ENCODE data around the gene KIFAP3. TPM values are rescaled to one million over a fixed set of nuclear protein-coding genes. Genes with fewer than 3 reads are reported as not detected.
"Not testable (repeated sequence)": the region's sequence is repeated elsewhere in the genome, so short reads cannot be mapped to it uniquely, and the experiment has no call there.

KIFAP3 gene
- total RNA-seq (2014; rRNA removed; shearing (Covaris generic)): 45.7 and 53.0 TPM in 2 replicates

DNA sequence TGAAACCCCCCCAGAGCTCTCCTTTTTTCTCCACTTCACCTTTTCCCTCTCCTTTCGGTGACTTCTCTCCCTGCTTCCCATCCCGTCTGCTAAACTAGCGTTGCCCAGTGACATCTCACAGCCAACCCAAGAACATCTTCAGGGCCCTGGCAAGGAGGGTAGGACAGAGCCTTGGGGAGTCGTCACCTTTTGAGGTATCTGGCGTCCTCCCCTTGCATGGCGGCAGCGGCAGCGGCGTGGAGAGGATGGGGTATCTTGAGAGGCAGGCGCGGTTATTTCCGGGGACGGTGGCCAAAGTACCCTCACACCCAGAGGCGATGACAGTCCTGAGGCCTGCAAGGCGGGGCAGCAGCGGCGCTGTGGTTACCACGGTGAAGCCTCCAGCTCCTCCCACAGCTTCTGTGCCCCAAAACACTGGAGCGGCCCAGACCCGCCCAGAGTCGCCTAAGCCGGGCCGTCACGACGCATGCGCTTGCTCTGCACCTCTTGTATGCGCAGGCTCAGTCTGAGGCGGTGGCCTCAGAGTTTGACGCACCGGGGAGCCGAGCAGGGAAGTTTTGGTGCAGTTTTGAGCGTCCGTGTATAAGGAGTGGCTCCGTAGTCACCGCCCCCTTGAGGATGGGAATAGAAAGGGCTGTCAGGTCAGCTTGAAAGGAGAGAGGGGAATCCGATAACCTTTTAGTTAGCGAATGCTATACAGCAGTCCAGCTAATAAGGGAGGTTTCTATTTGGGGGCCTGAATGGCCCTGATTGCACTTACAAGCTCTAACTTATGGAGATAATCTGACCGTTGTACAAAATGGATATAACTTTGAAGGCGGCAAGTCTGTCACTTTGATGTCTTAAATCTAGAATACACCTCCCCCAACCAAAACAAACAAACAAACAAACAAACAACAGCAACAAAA is at the start of gene KIFAP3:
TSS of gene KIFAP3 (minus strand) at position 446 of the 908 bp plus-strand sequence. CDS start at position 218, 228 bp downstream.
- peak; percentile 98 for DNase-seq (ENCODE audit: low read depth)

DNA sequence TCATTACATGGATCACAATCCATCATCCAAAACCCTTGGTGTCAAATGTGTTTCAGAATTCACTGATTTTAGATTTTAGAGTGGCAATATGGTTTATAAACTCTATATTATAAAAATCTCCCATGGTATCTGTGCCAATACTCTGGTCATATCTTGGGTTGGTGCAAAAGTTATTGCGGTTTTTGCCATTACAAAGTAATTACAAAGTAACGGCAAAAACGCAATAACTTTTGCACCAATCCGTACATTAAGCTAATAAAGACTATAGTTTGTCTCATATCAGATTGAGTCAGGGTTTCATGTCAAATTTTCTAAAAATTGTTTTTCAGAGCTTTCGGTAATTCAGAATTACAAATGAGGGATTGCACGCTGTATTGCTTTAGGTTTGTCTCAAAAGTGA is 47.9 kb upstream of the KIFAP3 start:
- no peak for DNase-seq (ENCODE audit: low read depth)

DNA sequence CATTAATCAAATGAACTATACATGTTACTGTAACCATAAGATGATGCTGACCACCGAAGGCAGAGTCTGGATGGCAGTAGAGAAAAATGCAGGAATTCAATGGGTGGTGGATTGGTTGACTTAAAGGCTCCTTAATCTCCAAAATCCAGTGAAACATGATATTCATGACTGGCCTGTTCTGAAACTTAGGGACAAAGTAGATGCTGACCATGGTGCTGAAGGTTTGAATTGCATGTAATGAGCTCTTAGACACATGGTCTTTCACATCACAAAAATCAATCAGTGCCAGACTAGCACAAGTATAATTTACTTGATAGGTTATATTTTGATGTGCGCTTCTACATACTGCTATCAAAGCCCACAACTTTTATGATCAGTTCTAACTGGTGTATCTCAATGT is 40.4 kb upstream of the KIFAP3 start:
- peak; percentile 48 for DNase-seq (ENCODE audit: low read depth)

DNA sequence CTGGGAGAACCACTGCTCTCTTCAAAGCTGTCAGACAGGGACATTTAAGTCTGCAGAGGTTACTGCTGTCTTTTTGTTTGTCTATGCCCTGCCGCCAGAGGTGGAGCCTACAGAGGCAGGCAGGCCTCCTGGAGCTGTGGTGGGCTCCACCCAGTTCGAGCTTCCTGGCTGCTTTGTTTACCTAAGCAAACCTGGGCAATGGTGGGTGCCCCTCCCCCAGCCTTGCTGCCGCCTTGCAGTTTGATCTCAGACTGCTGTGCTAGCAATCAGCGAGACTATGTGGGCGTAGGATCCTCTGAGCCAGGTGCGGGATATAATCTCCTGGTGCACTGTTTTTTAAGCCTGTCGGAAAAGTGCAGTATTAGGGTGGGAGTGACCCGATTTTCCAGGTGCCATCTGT is 38.6 kb upstream of the KIFAP3 start:
- DNase-seq (ENCODE audit: low read depth): not testable (repeated sequence)

DNA sequence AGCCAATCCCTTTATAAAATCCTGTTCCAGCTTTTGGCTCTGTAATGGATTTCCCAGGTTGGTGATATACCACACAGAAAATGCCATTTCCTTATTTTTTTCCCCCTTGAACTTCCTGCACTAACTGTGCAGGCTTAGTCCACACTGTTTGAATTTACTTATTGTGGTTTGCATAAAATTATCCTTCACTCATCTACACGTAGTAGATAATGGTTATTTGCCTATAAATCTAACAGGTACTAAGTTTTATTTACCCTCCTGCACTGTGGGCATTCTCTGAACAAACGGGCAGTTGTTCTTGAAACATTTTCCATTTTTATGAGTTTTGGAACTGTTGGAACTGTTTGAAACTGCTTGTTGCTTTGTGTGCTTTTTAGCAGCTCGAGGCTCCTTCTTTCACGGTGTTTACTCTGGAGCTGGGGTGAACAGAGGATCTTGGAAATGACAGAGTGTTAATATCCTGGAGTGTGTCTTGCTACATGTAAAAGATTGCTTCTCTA is 23.0 kb upstream of the KIFAP3 start:
- DNase-seq (ENCODE audit: low read depth): no peak

DNA sequence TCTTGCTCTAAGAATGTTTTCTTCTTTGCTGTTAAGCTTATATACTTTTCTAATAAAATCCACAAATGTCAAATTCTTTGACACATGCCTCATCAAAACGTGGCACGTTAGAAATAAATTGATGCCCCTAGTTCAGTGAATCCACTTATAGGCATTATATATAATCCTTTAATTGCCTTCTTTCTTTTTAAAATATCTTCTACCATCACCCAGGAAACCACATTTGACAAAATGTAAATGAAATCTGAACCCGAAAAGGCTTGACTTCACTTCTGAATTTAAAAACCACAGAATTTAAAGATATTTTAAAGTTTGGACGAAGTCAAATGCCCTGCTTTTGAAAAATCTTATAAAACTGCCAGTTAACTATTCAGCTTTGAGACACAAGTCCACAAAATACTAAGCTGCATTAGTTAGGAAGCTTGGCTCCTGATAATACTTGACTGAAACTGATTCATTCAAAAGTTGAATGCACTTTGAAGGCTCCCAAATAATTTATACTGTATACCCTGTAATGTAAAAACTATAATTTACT is 22.4 kb upstream of the KIFAP3 start:
- DNase-seq (ENCODE audit: low read depth): no peak

DNA sequence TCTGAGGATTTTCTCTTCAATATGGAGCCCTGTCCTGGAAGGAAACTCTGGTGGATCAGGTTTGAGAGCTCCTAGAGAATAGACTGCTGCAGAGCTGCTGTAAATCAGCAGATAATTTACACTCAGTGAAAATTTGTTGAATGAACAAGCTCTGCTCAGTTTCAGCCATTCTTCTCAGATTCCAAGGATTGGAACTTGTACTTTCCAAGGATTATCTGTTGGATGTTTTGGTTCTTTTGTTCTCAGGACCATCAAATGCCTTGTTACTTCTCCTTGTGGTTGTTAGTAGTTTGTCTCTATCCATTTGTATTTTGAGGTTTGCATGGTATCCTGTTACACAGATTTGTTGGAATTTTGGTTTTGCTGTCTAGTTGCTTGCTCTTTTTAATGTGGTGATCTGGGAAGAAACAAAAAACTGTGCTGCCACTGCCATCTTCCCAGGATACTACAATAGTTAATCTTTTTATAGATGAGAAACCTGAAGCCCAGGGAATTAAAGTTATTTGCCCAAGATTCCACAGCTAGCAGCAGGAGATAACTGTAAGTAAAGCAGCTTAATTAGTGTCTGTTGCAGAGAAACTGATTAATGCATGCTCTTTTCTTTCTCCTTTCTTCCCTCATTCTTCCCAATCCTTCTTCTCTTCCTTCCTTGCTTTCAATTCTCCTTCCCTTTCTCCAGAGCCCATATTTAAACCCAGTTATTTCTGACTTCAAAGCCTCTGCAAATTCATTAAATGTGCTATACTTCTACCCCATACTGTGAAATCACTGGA is 21.7 kb upstream of the KIFAP3 start:
- DNase-seq (ENCODE audit: low read depth): no peak

DNA sequence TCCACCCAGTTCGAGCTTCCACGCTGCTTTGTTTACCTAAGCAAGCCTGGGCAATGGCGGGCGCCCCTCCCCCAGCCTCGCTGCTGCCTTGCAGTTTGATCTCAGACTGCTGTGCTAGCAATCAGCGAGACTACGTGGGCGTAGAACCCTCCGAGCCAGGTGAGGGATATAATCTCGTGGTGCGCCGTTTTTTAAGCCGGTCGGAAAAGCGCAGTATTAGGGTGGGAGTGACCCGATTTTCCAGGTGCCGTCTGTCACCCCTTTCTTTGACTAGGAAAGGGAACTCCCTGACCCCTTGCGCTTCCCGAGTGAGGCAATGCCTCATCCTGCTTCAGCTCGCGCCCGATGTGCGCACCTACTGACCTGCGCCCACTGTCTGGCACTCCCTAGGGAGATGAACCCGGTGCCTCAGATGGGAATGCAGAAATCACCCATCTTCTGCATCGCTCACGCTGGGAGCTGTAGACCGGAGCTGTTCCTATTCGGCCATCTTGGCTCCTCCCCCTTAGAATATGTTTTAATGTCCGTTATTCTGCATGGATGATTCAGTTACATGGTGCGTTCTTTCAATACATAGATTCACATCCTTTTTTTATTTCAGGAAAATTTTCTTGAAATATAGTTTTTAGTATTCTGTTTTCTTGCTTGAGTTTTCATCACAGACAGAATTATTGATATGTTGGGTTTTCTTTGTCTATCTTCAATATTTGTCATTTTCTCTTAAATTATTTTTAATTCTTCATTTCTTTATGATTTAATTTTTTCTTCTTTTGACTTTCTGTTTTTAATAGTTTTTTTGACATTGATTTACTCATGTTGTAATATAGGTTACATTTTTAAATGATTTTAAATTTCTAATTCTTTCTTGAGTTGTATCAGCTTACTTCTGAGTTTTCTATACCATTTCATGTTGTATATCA is 20.5 kb upstream of the KIFAP3 start:
- DNase-seq (ENCODE audit: low read depth): not testable (repeated sequence)

DNA sequence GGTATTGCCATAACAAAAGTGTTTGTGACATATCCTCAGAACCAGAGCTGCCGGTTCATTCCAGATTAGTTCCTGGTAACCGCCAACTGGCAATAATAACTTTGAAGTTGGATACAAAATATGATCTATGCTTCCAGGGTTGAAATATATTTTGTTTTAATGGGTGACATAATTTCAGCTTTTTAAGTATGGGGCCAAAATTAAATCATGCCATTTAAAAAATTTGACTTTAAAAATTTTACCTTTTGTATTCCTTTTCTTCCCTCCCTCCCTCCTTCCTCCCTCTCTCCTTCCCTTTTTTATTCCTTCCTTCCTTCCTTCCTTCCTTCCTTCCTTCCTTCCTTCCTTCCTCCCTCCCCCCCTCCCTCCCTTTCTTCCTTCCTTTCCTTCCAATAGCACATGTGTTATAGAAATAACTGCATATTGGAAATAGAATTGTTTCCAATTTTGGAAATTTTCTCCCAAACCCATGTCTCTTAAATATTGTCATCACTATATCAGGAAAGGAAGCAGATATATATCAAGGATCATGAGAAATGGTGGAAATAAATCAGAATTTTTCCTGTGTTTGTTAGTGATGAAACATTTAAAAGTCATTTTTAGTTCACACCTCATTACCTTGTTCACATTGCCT is 12.0 kb upstream of the KIFAP3 start:
- DNase-seq (ENCODE audit: low read depth): no peak

DNA sequence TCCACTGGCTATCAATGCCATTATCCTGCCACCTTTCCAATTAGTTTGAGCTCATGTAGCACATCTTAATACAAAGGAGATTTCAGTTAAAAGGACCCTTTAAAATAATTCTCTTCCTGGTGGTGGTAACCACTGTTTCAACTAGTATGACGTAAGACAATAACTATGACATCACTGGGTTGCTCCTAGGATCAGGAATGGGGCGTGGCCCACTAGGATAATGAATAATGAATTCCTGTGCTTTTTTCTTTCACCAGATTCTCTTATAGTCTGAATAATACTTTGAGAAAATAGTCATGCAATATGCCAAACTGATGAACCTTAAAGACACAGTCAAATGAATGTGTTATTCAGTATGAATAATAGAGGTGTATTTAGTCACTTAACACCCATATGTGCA is 10.6 kb upstream of the KIFAP3 start:
- DNase-seq (ENCODE audit: low read depth): no peak

DNA sequence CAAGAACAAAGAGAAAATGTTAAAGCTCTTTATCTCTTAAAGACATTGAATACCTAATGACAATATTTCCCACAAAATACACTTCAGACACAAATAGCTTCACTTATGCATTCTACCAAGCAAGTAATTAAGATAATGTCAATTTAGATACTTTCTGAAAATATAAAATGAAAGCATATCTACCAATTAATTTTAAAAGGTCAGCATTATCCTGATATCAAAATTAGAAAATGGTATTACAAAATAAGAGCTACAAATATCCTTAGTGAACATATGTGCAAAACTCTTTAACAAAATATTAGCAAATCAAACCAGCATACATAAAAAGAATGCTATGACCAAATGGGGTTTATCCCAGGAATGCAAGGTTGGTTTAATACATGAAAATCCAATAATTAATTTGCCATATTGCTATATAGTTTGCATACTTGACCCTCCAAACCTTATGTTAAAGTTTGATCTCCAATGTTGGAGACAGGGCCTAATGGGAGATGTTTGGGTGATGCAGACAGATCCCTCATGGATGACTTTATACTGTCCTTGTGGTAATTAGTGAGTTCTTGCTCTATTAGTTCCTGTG is 4.2 kb upstream of the KIFAP3 start:
- DNase-seq (ENCODE audit: low read depth): no peak

DNA sequence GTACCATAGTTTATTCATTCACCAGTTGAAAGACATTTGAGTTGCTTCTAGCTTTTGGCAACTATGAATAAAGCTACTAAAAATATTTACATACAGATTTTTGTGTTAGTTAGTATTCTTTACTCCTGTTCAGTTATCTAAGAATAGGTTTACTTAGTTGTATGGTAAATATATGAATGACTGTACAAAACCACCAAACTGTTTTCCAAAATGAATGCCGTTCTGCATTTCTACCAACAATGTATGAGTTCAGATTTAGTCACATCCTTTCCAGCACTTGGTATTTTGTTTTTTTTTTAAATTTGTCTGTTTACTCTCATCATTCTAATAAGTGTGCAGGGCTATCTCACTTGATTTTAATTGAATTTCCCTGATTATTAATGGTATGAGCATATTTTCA is 3.4 kb upstream of the KIFAP3 start:
- DNase-seq (ENCODE audit: low read depth): no peak

DNA sequence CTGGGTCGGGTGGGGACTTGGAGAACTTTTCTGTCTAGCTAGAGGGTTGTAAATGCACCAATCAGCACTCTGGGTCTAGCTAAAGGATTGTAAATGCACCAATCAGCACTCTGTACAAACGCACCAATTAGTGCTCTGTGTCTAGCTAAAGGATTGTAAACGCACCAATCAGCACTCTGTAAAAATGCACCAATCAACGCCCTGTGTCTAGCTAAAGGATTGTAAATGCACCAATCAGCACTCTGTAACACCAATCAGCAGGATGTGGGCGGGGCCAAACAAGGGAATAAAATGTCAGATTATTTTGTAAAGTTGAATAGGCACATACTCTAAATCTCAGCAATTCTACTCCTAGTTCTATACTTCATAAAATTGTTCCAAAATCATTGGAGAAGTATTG is 2.5 kb upstream of the KIFAP3 start:
- DNase-seq (ENCODE audit: low read depth): not testable (repeated sequence)

DNA sequence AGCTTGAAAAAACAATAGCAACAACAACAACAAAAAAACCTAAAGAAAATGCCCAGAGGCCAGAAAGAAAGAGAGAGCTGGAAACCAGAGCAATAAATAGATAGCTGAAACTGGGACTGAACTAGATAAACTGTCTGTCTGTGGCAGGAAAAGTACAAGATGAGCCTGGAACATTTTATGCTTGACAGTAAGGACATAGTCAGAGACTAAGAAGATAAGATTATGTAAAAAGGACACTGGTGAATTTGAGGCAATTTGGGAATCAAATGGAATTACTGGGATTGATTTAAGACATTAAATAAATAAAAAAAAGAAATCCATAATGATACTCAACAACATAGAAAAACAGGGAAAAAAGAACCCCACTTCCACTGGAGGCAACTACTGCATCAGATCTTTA is 1.7 kb upstream of the KIFAP3 start:
- DNase-seq (ENCODE audit: low read depth): no peak

DNA sequence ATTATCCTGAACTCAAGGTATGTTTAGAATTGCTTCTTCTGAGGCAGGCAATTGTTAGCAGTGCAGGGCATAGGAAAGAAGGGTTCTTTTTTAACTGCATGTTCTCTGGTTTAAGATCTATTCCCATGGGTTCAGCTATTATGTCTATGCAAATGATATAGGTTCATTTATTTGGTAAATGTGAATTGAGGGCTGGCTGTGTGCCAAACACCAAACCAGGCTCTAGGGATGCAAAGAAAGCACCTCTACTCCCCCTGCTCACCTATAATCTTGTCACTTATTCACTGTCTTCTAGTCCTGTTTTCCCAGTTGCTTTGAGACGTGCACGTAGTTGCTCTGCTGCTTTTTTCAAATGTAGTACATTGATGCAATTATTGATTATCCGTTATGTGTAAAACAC is 691 bp upstream of the KIFAP3 start:
- DNase-seq (ENCODE audit: low read depth): no peak

DNA sequence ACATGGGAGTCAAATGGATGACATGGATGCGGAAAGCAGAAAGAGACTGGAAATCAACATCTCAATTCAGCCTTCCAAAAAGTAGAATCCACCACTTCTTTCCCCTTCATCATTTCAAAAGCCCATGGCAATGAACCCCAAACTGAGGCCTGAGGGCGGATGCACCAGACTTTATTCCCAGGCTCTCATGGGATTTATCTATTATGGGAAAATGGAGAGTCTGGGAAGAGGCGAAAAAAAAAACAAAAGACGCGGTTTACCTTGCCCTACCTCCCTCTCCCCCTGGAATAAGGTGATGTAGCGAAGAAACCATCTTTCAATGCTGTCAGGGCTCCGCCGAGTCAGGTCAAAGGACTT is 624 bp downstream of the KIFAP3 start:
- no peak for DNase-seq (ENCODE audit: low read depth)

DNA sequence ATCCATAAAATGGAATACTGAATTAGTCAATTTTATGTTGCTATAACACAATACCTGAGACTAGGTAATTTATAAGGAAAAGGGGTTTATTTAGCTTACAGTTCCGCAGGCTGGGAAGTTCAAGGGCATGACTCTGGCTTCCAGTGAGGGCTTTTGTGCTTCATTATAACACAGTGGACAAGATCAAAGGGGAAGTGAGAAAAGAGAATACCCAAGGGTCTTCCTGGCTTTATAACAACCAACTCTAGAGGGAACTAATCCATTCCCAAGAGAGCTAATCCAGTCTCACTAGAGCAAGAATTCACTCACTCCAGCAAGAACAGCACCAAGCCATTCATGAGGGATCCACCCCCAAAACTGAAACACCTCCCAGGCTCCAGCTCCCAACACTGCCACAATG is 3.1 kb downstream of the KIFAP3 start:
- no peak for DNase-seq (ENCODE audit: low read depth)

DNA sequence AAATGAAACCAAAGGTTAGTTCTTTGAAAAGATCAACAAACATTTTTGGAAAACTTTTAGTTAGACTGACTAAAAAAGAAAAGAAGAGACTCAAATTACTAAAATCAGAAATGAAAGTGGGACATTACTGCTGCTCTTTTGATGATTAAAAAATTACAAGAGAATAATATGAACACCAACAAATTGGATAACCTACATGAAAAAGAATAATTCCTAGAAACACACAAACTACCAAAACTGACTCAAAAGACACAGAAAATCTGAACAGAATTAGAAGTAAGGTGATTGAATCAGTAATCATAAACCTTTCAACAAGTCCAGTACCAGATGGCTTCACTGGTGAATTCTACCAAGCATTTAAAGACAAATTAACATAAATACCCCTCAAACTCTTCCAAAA is 5.6 kb downstream of the KIFAP3 start:
- no peak for DNase-seq (ENCODE audit: low read depth)

DNA sequence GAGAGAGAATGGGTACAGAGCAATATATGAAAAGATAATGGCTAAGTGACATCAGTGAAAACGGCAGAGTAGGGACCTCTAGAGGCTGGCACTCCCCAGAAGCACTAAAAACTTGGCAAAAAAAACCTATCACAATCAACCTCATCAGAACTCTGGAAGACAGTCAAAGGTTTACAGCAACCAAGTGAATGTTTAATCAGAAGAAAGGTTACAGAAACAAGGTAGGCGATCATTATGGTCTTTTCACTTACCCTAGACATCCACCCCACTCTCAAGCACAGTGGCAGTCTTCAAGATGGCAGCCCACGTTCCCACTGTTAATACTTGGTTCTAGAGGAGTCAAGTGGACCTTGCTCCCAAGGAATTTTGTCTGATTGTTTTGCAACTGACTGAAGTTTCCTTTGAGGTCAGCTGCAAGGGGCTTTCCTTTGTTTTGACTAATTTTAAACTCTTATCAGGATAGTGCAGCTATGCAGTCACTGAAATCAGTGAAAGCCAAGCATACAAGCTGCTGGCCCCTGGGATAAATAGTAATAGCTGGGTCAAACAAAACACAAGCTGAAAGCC is 7.2 kb downstream of the KIFAP3 start:
- peak; percentile 23 for DNase-seq (ENCODE audit: low read depth)

DNA sequence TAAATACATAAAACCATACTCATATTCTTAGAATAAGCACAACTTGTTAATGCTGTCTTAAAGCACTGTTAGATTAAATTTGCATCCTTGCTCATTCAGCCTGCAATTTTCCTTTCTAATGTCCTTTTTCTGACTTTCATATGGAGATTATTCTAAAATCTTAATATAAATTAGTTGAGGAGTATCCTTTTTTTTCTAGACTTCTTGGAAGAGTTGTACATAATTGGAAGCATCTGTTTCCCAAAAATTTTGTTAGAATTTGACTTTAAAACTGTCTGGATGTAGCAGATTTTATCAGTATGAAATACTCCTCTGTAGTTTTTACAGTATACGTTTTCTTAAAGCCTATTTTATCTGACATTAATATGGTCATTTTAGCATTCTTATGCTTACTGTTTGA is 9.7 kb downstream of the KIFAP3 start:
- no peak for DNase-seq (ENCODE audit: low read depth)
